Smooth muscle cell (in vitro differentiated cells): Measurements from ENCODE around the gene SMIM35. TPM values are rescaled to one million over a fixed set of nuclear protein-coding genes. Genes with fewer than 3 reads are reported as not detected.

ENCODE experiments used
- DNase-seq: peaks from one replicate; lab custom pipeline; 2025; ENCODE audit not compliant: unreplicated experiment; lab: John Stamatoyannopoulos, UW
- H2AFZ ChIP-seq: fragments of 200-600 bp; sonication (generic); 2 replicates; pipeline ENCODE4 v1.6.0; 2016; ENCODE audit warnings: antibody characterized with exemption, low read depth, mild to moderate bottlenecking
- H3F3A ChIP-seq: fragments of 200-600 bp; sonication (generic); 2 replicates; pipeline ENCODE4 v1.6.0; 2017; ENCODE audit warnings: antibody characterized with exemption, low read depth
- H3K27ac ChIP-seq: fragments of 200-600 bp; sonication (generic); 2 replicates; pipeline ENCODE4 v1.5.1; 2016; ENCODE audit warnings: low read depth, mild to moderate bottlenecking
- H3K27me3 ChIP-seq: fragments of 200-600 bp; sonication (generic); 2 replicates; pipeline ENCODE4 v1.6.1; 2016; ENCODE audit warnings: low read depth, mild to moderate bottlenecking
- H3K36me3 ChIP-seq: fragments of 200-600 bp; sonication (generic); 2 replicates; pipeline ENCODE4 v1.5.1; 2016; ENCODE audit warnings: low read depth
- H3K4me1 ChIP-seq: fragments of 200-600 bp; sonication (generic); 2 replicates; pipeline ENCODE4 v1.5.1; 2016; ENCODE audit warnings: low read depth
- H3K4me2 ChIP-seq: fragments of 200-600 bp; sonication (generic); 2 replicates; pipeline ENCODE4 v1.6.0; 2016; ENCODE audit warnings: mild to moderate bottlenecking
- H3K4me3 ChIP-seq: fragments of 200-600 bp; sonication (generic); 2 replicates; pipeline ENCODE4 v1.5.1; 2016; ENCODE audit warnings: mild to moderate bottlenecking
- H3K79me2 ChIP-seq: fragments of 200-600 bp; sonication (generic); 2 replicates; pipeline ENCODE4 v1.6.0; 2016; ENCODE audit warnings: low read depth, mild to moderate bottlenecking
- H3K9ac ChIP-seq: fragments of 200-600 bp; sonication (generic); 2 replicates; pipeline ENCODE4 v1.6.0; 2016; ENCODE audit warnings: low read depth
- H3K9me3 ChIP-seq: fragments of 200-600 bp; sonication (generic); replicated peaks from 2 replicates; pipeline ENCODE4 v1.5.1; 2016; ENCODE audit warnings: low read depth
- H4K20me1 ChIP-seq: fragments of 200-600 bp; sonication (generic); 2 replicates; pipeline ENCODE4 v1.6.0; 2016; ENCODE audit warnings: low read depth
- CTCF ChIP-seq: fragments of 200-600 bp; sonication (generic); IDR thresholded peaks from 2 replicates; pipeline ENCODE4 v1.5.1; 2017; ENCODE audit warnings: borderline replicate concordance, mild to moderate bottlenecking, antibody characterized with exemption; ENCODE audit not compliant: insufficient read depth, poor library complexity, severe bottlenecking
- WGBS: methylation state at CpG from one replicate; pipeline ENCODE4 v1.1.7; 2016; ENCODE audit warnings: low lambda C conversion rate; 5-methylcytosine and 5-hydroxymethylcytosine counted together
- polyA plus RNA-seq: library from polyadenylated mRNA; unstranded; fragments of >200 nt; fragmentation: Nextera tagmentation; extraction: Ambion mirVana; gene quantifications from 2 replicates; pipeline ENCODE4 v1.2.1, GENCODE V29; 2016
- total RNA-seq: library from RNA; depleted of rRNA; stranded (reverse); fragments of >200 nt; gene quantifications from 2 replicates; pipeline ENCODE4 v1.2.3, GENCODE V29; 2014

SMIM35 gene
- total and polyA plus RNA-seq, 2 experiments from 2014 or later: not detected

- H2AFZ ChIP-seq: no peak overlapping the region
- no peaks in the 10 kb centered on the region for H3K4me1 ChIP-seq
- no peak overlapping the region for H3K27ac ChIP-seq
- H3K27me3 ChIP-seq: no peaks in the 10 kb centered on the region
- WGBS: 89% methylated on average over 4 of the region's 4 CpGs
- no peak for TF ChIP-seq CTCF
- no peaks in the 10 kb centered on the region for H3K9me3 ChIP-seq
- no peaks in the 10 kb centered on the region for H3F3A ChIP-seq
- H3K9ac ChIP-seq: no peak overlapping the region
- H3K4me3 ChIP-seq: no peak overlapping the region
- no peaks in the 10 kb centered on the region for H3K79me2 ChIP-seq
- H3K4me2 ChIP-seq: no peak overlapping the region
- H3K36me3 ChIP-seq: no peaks in the 10 kb centered on the region
- no peaks in the 10 kb centered on the region for H4K20me1 ChIP-seq
- DNase-seq: no peak
Measured at GRCh38 chr11:118047749-118048148, 39.0 kb downstream of the SMIM35 start.

GRCh38 chr11:118046964-118047700 lies 39.6 kb downstream of the SMIM35 start:
- H3K4me3 ChIP-seq: no peak overlapping the region
- H3K36me3 ChIP-seq: no peaks in the 10 kb centered on the region
- H2AFZ ChIP-seq: no peak overlapping the region
- WGBS: 84% methylated on average over 8 of the region's 8 CpGs
- H3K9me3 ChIP-seq: no peaks in the 10 kb centered on the region
- no peak for TF ChIP-seq CTCF
- no peak overlapping the region for H3K27ac ChIP-seq
- H3K9ac ChIP-seq: no peak overlapping the region
- no peak for DNase-seq
- no peaks in the 10 kb centered on the region for H3K4me1 ChIP-seq
- H4K20me1 ChIP-seq: no peaks in the 10 kb centered on the region
- no peaks in the 10 kb centered on the region for H3K79me2 ChIP-seq
- no peaks in the 10 kb centered on the region for H3F3A ChIP-seq
- no peaks in the 10 kb centered on the region for H3K27me3 ChIP-seq
- no peak overlapping the region for H3K4me2 ChIP-seq

- H2AFZ ChIP-seq: no peak overlapping the region
- no peaks in the 10 kb centered on the region for H3K9me3 ChIP-seq
- peaks cover 6% of the 10 kb centered on the region for H3K27me3 ChIP-seq
- no peaks in the 10 kb centered on the region for H3K36me3 ChIP-seq
- 69% methylated on average over 5 of the region's 5 CpGs for WGBS
- no peak for DNase-seq
- no peak for TF ChIP-seq CTCF
- no peaks in the 10 kb centered on the region for H3K79me2 ChIP-seq
- H3K9ac ChIP-seq: no peak overlapping the region
- H3K4me1 ChIP-seq: no peaks in the 10 kb centered on the region
- no peaks in the 10 kb centered on the region for H3F3A ChIP-seq
- H3K4me2 ChIP-seq: no peak overlapping the region
- no peaks in the 10 kb centered on the region for H4K20me1 ChIP-seq
- no peak overlapping the region for H3K27ac ChIP-seq
- H3K4me3 ChIP-seq: no peak overlapping the region
Measured at GRCh38 chr11:118046051-118046963, 40.5 kb downstream of the SMIM35 start.
